IMR-90 (cell line): ENCODE data around the gene ARMH1. TPM values are rescaled to one million over a fixed set of nuclear protein-coding genes. Genes with fewer than 3 reads are reported as not detected.

Experiments used
- ATAC-seq: fragments of 200-7000 bp; cut with Tn5 transposase; 2 replicates; pipeline ENCODE4 v1.9.1; 2020; ENCODE audit warnings: low read depth, mild to moderate bottlenecking, moderate library complexity
- BruUV-seq: library from RNA; stranded (reverse); fragments of 400-500 nt; replicated peaks from 2 replicates; lab custom pipeline; 2021; lab: Mats Ljungman, UMichigan
- CTCF ChIA-PET: fragments of 300-600 bp; formaldehyde crosslinking; extraction: SDS; loops from one replicate; lab custom pipeline; 2021; ENCODE audit warnings: antibody characterized with exemption; lab: Yijun Ruan, JAX
- POLR2A ChIA-PET: fragments of 300-600 bp; sonication (Branson Sonifier 250); formaldehyde crosslinking; loops from one replicate; lab custom pipeline; 2022; ENCODE audit warnings: antibody characterized with exemption; ENCODE audit not compliant: unreplicated experiment; lab: Charles Lee
- DNase-seq: peaks from one replicate; pipeline ENCODE4 v3.0.0; 2013
- H2AFZ ChIP-seq: replicated peaks from 2 replicates; pipeline ENCODE3; 2013; ENCODE audit warnings: low read length, mild to moderate bottlenecking; ENCODE audit not compliant: poor library complexity
- H2AK5ac ChIP-seq: 2 replicates; pipeline ENCODE4 v1.6.1; 2013; ENCODE audit warnings: low read depth, low read length, inconsistent platforms
- H2AK9ac ChIP-seq: replicated peaks from 2 replicates; pipeline ENCODE3; 2013; ENCODE audit warnings: mild to moderate bottlenecking, low read depth, low read length, moderate library complexity; ENCODE audit not compliant: poor library complexity
- H2BK120ac ChIP-seq: 2 replicates; pipeline ENCODE4 v1.6.1; 2013; ENCODE audit warnings: low read depth, low read length, inconsistent platforms
- H2BK15ac ChIP-seq: 3 replicates; pipeline ENCODE4 v1.6.1; 2013; ENCODE audit warnings: low read depth, low read length, inconsistent platforms
- H2BK20ac ChIP-seq: 2 replicates; pipeline ENCODE4 v1.6.1; 2013; ENCODE audit warnings: low read depth, mild to moderate bottlenecking, inconsistent platforms, low read length, moderate library complexity
- H2BK5ac ChIP-seq: 2 replicates; pipeline ENCODE4 v1.6.1; 2013; ENCODE audit warnings: mild to moderate bottlenecking, low read depth, low read length, inconsistent platforms; ENCODE audit not compliant: poor library complexity, severe bottlenecking
- H3K14ac ChIP-seq: replicated peaks from 2 replicates; pipeline ENCODE4 v1.6.1; 2013; ENCODE audit warnings: low read depth, low read length, inconsistent platforms
- H3K18ac ChIP-seq: 2 replicates; pipeline ENCODE4 v1.6.1; 2013; ENCODE audit warnings: low read depth, low read length, control low read depth
- H3K23ac ChIP-seq: 2 replicates; pipeline ENCODE4 v1.6.1; 2013; ENCODE audit warnings: low read depth, low read length, inconsistent platforms
- H3K27ac ChIP-seq: 2 replicates; pipeline ENCODE4 v1.5.1; 2013; ENCODE audit warnings: mild to moderate bottlenecking, control low read depth, low read length; ENCODE audit not compliant: insufficient read depth
- H3K27me3 ChIP-seq: 2 replicates; pipeline ENCODE4 v1.6.1; 2013; ENCODE audit warnings: low read length; ENCODE audit not compliant: control insufficient read depth, insufficient read depth
- H3K36me3 ChIP-seq: 2 replicates; pipeline ENCODE4 v1.6.1; 2013; ENCODE audit warnings: low read length, mixed read lengths; ENCODE audit not compliant: control insufficient read depth, insufficient read depth
- H3K4ac ChIP-seq: 2 replicates; pipeline ENCODE4 v1.6.1; 2013; ENCODE audit warnings: low read depth, low read length, inconsistent platforms
- H3K4me1 ChIP-seq: 2 replicates; pipeline ENCODE4 v1.6.1; 2013; ENCODE audit warnings: low read length, mixed read lengths; ENCODE audit not compliant: control insufficient read depth, insufficient read depth
- H3K4me2 ChIP-seq: 2 replicates; pipeline ENCODE4 v1.6.1; 2013; ENCODE audit warnings: low read depth, mild to moderate bottlenecking, control low read depth, low read length, moderate library complexity
- H3K4me3 ChIP-seq: 2 replicates; pipeline ENCODE4 v1.5.1; 2013; ENCODE audit warnings: low read depth, mild to moderate bottlenecking, control low read depth, low read length, moderate library complexity; ENCODE audit not compliant: insufficient read depth
- H3K56ac ChIP-seq: 2 replicates; pipeline ENCODE4 v1.6.1; 2013; ENCODE audit warnings: low read length, inconsistent platforms; ENCODE audit not compliant: insufficient read depth; ENCODE audit errors: extremely low read depth
- H3K79me1 ChIP-seq, 2 experiments: 2 replicates each; pipeline ENCODE4 v1.6.1; 2013; ENCODE audit warnings: low read length in 2 of 2, inconsistent platforms in 1 of 2, low read depth in 1 of 2
- H3K9ac ChIP-seq: 2 replicates; pipeline ENCODE4 v1.6.1; 2013; ENCODE audit warnings: low read depth, low read length, control low read depth
- H3K9me1 ChIP-seq: 2 replicates; pipeline ENCODE4 v1.6.1; 2013; ENCODE audit warnings: low read length, inconsistent platforms; ENCODE audit not compliant: insufficient read depth
- H3K9me3 ChIP-seq: 2 replicates; pipeline ENCODE4 v1.6.1; 2013; ENCODE audit warnings: low read length; ENCODE audit not compliant: control insufficient read depth, insufficient read depth
- H4K20me1 ChIP-seq: 2 replicates; pipeline ENCODE4 v1.6.1; 2013; ENCODE audit warnings: low read length, inconsistent platforms; ENCODE audit not compliant: insufficient read depth
- H4K5ac ChIP-seq: 2 replicates; pipeline ENCODE4 v1.6.1; 2013; ENCODE audit warnings: mild to moderate bottlenecking, low read depth, low read length, control low read depth
- H4K8ac ChIP-seq, 2 experiments: 2 replicates each; pipeline ENCODE4 v1.6.1; 2013; ENCODE audit warnings: low read depth in 2 of 2, low read length in 2 of 2, control low read depth in 1 of 2, inconsistent platforms in 1 of 2
- H4K91ac ChIP-seq: 2 replicates; pipeline ENCODE4 v1.6.1; 2013; ENCODE audit warnings: low read depth, low read length, inconsistent platforms; ENCODE audit not compliant: insufficient read depth
- RCOR1 ChIP-seq: IDR thresholded peaks from 2 replicates; pipeline ENCODE4 v1.6.1; 2012; ENCODE audit warnings: mild to moderate bottlenecking, low read length, improper control_type of control experiment; ENCODE audit not compliant: insufficient replicate concordance
- WGBS, 2 experiments: methylation state at CpG; one replicate each; pipeline versions ENCODE4 v1.1.5 to v1.1.7; 2013; ENCODE audit warnings: missing lambda C conversion rate in 2 of 2; ENCODE audit not compliant: insufficient read length in 1 of 2; ENCODE audit errors: extremely low coverage in 2 of 2; 5-methylcytosine and 5-hydroxymethylcytosine counted together
- dilution Hi-C: fragments of 300-500 bp; cut with HindIII; formaldehyde crosslinking; loops from one replicate; pipeline ENCODE4 v1.14.3; 2018; ENCODE audit warnings: low sequenced_read_pairs; ENCODE audit not compliant: unreplicated experiment
- in situ Hi-C: fragments of 300-500 bp; cut with MboI; formaldehyde crosslinking; loops from 3 replicates; pipeline ENCODE4 v1.14.3; 2019; ENCODE audit warnings: low sequenced_read_pairs, inconsistent platforms, mixed read lengths
- intact Hi-C: fragments of 100-400 bp; cut with micrococcal nuclease; formaldehyde crosslinking; loops from 2 replicates; pipeline ENCODE4 v1.10.0; 2022
- polyA plus RNA-seq, 3 experiments: library from polyadenylated mRNA; depleted of rRNA; stranded (reverse); fragments of >200 nt; gene quantifications; 2 replicates each; pipeline ENCODE4 v1.2.3, GENCODE V29; 2012; ENCODE audit warnings: low replicate concordance in 1 of 3
- total RNA-seq: library from RNA; depleted of rRNA; stranded (reverse); fragments of >200 nt; gene quantifications from 2 replicates; pipeline ENCODE4 v1.2.3, GENCODE V29; 2012

Gene ARMH1
- total and polyA plus RNA-seq, 2 of the 4 experiments (the other 2 are of a cell fraction): 0.36 to 0.72 TPM

DNA sequence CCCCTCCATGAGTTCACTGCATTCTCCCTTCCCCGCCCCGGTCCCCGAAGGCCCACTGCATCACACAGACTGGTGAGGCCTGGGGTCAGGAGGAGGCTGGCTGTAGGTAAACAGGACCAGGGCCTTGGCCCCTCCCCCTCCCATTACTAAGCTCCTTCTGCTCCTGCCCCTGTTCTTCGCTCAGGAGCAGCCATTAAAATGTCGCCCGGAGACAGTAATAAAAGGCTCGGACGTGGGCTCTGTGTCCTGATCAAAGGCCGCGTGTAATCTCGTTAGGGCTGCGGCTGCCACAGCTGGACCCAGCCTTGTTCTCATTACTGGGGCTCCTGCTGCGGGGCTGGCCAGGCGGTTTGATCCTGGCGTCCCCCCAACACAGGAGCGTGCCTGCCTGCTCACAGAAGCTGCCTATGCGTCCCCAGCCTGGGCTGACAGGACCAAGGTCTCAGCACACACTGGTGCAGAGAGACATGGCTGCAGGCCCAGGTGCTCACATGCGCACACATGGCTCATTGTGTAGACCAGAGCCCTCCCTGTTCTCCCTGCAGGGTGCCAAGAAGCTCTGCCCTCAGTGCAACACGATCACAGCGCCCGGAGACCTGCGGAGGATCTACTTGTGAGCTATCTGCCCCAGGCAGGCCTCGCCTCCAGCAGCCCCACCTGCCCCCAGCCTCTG is 24.2 kb upstream of the ARMH1 start:
- no peak overlapping the region for H4K91ac ChIP-seq
- H3K9me1 ChIP-seq: peaks cover 10% of the 10 kb centered on the region; the same call in 1 of the 2 replicates
- ATAC-seq (no peak), DNase-seq (no peak)
- H3K56ac ChIP-seq: no peak overlapping the region
- no peak overlapping the region for H4K8ac ChIP-seq
- no peak overlapping the region for H2BK5ac ChIP-seq
- no peak overlapping the region for H3K18ac ChIP-seq
- H3K27ac ChIP-seq: no peak overlapping the region
- peaks cover 0 to 12% of the 10 kb centered on the region in 2 experiments; a peak in 3 of 4 replicates for H3K79me1 ChIP-seq
- ChIA-PET CTCF (interaction anchor here (0.5 kb wide), 1 partner anchor 29 kb away, joined by 3 read pairs; no protein-coding TSS in a partner anchor), POLR2A (no interaction called here)
- no peak for TF ChIP-seq RCOR1
- no peak overlapping the region for H2BK20ac ChIP-seq
- no peak overlapping the region for H3K23ac ChIP-seq
- no peaks in the 10 kb centered on the region for H3K9me3 ChIP-seq
- H4K5ac ChIP-seq: no peak overlapping the region
- H3K14ac ChIP-seq: no peak overlapping the region
- in situ Hi-C loops (loop anchor here (5.0 kb wide), 2 partner anchors 43 to 273 kb away; no protein-coding TSS in a partner anchor), intact Hi-C loops (loop anchor here (5.0 kb wide), 1 partner anchor 323 kb away; no protein-coding TSS in a partner anchor), dilution Hi-C loops (no loop called here)
- H2BK120ac ChIP-seq: no peak overlapping the region
- no peak overlapping the region for H2AK5ac ChIP-seq
- H2BK15ac ChIP-seq: no peak overlapping the region
- WGBS, 2 experiments: 93% methylated on average over 16 of the region's 23 CpGs; no CpG with 5 or more reads in 1 of the 2 experiments
- peaks cover 10% of the 10 kb centered on the region for H3K4me1 ChIP-seq
- peaks cover 31% of the 10 kb centered on the region for H4K20me1 ChIP-seq
- H2AK9ac ChIP-seq: no peak overlapping the region
- H3K4me2 ChIP-seq: no peak overlapping the region
- no peaks in the 10 kb centered on the region for H3K27me3 ChIP-seq
- BruUV-seq: no TSS peak
- H3K4ac ChIP-seq: no peak overlapping the region
- H3K36me3 ChIP-seq: peaks cover 32% of the 10 kb centered on the region
- no peak overlapping the region for H3K4me3 ChIP-seq
- H2AFZ ChIP-seq: no peak overlapping the region
- H3K9ac ChIP-seq: no peak overlapping the region
